GM19467 (cell line): ENCODE measurements around the gene MED13L.
"Not testable (repeated sequence)": the region's sequence is repeated elsewhere in the genome, so short reads cannot be mapped to it uniquely, and the experiment has no call there.

ENCODE experiments used
- ATAC-seq: cut with Tn5 transposase; IDR thresholded peaks from one replicate; pipeline ENCODE4 v1.9.1; 2021; ENCODE audit warnings: mild to moderate bottlenecking, moderate library complexity; ENCODE audit not compliant: unreplicated experiment

The MED13L gene

GRCh38 chr12:116031624-116032023 lies 245.9 kb downstream of the MED13L start:
- not testable (repeated sequence) for ATAC-seq

- no peak for ATAC-seq
These were observed 248.9 kb downstream of the MED13L start for GRCh38 chr12:116028619-116029018.

- no peak for ATAC-seq
These were observed 250.0 kb downstream of the MED13L start for GRCh38 chr12:116027551-116027821.

- ATAC-seq: no peak
These were observed 250.5 kb downstream of the MED13L start for GRCh38 chr12:116026768-116027550.

GRCh38 chr12:116026346-116026745 lies 251.1 kb downstream of the MED13L start:
- no peak for ATAC-seq

GRCh38 chr12:116024769-116025168 lies 252.7 kb downstream of the MED13L start:
- ATAC-seq: no peak

GRCh38 chr12:116019415-116019814 lies 258.1 kb downstream of the MED13L start:
- no peak for ATAC-seq

GRCh38 chr12:116018282-116018681 lies 259.2 kb downstream of the MED13L start:
- ATAC-seq: no peak

- no peak for ATAC-seq
These were observed 262.0 kb downstream of the MED13L start for GRCh38 chr12:116015525-116015924.

- ATAC-seq: no peak
These were observed 264.7 kb downstream of the MED13L start for GRCh38 chr12:116012757-116013156.

- no peak for ATAC-seq
These were observed 266.3 kb downstream of the MED13L start for GRCh38 chr12:116011217-116011616.

- no peak for ATAC-seq
These were observed 267.0 kb downstream of the MED13L start for GRCh38 chr12:116010467-116010866.

- ATAC-seq: no peak
These were observed 267.7 kb downstream of the MED13L start for GRCh38 chr12:116009805-116010204.

- ATAC-seq: no peak
These were observed 271.4 kb downstream of the MED13L start for GRCh38 chr12:116006141-116006540.

- ATAC-seq: no peak
These were observed 274.5 kb downstream of the MED13L start for GRCh38 chr12:116002890-116003536.

- ATAC-seq: no peak
These were observed 277.2 kb downstream of the MED13L start for GRCh38 chr12:116000252-116000651.

GRCh38 chr12:115999582-115999981 lies 277.9 kb downstream of the MED13L start:
- ATAC-seq: no peak

- no peak for ATAC-seq
These were observed 278.6 kb downstream of the MED13L start for GRCh38 chr12:115998794-115999478.

GRCh38 chr12:115998119-115998633 lies 279.3 kb downstream of the MED13L start:
- no peak for ATAC-seq

- ATAC-seq: no peak
These were observed 283.8 kb downstream of the MED13L start for GRCh38 chr12:115993737-115994136.

- ATAC-seq: no peak
These were observed 287.3 kb downstream of the MED13L start for GRCh38 chr12:115990241-115990640.
